NCI-H69 (cell line): ENCODE data around the gene FCHO2.

Source experiments
- DNase-seq: peaks from one replicate; lab custom pipeline; 2025; lab: John Stamatoyannopoulos, UW

The FCHO2 gene

DNA sequence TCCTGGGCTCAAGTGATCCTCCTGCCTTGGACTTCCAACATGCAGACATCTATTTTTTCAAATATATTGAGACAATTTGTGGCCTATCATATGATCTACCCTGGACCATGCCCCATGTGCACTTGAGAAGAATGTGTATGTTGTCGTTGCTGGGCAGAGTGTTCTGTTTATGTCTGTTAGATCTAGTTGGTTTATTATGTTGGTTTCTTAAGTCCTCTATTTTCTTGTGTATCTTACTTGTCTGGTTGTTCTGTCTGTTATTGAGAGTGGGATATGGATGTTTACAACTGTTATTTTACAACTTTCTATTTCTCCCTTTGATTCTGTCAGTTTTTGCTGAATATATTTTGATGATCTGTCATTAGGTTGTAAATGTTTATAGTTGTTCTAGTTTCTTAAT, 154.3 kb downstream of the FCHO2 start:
- DNase-seq, result no peak

- no peak for DNase-seq
Measured at GRCh38 chr5:73111536-73111935, 155.7 kb downstream of the FCHO2 start.

DNA sequence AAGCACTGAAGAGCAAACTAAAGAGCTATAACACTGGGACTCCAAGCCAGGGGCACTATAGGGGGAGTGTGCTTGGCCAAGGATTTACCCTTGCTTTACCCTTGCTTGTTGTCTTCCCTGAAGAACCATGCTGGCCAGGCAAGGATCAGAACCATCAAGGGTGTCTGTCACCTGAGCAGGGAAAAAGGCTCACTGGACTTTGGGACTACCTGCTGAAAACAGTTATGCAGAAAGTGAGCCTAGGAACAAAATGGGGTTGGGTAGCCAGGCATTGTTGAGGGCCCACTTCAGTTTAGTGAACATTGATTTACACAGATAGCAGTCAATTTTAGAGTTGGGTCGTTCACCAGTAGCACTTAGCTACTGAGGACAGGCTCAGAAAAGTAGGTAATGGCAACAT, 156.5 kb downstream of the FCHO2 start:
- DNase-seq, result no peak

DNA sequence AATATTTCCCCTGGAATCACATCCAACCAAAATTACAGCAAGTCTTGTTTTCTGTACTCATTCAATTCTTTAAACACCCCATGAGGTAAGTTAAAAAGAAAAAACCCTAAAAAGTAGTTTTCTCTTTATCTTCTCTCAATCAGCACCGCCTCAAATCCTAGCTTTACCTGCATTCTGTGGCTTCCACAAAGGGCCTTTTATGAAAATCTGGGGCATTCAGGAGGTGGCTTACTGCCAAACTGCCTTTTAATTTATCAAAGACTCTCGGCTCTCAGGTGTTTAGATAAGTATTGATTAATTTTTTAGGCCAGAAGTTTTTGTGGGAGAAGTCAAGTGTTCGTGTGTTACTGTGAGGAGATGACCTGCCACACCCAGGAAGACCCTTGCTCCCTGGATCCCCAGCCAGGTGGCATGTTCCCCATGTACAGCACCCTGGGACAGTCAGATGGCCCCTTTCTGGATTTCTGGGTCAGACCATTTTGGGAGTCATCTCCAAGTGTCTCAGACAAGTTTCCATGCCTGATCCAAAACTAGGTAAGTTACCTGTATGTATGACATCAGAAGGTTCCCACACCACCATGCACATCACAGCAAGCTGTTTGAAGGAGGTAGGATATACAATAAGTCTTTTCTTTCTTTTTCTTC, 158.3 kb downstream of the FCHO2 start:
- no peak for DNase-seq

DNA sequence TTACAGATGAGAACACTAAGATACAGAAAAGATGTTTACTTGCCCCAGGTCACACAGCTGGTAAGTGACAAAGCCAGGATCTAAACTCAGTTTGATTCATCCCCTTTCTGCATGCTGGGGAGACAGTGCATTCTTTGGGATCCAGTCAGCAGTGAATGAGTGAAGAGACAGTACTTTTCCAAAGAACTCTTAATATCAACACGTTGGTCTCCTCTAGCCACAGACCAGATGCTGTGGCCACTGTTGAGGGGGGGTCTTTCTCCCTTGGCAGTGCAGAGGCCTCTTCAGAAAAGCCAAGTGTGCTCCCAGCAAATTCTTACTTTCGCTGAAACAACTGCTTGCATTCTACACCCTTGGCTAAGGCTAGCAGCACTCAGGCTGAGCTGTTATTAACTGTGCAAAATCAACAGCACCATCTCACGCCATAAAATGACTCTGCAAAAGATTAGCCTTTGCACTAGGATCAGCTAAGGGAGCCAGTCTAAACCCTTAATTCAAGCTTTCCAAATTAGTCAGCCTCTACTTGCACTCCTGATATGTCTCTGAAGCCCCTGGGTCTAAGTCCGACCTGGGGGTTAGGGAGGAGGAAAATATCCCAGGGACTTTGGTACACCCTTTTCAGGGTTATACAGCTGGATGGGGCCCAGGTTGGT, 159.7 kb downstream of the FCHO2 start:
- peak; percentile 7 for DNase-seq

- no peak for DNase-seq
Measured at GRCh38 chr5:73116506-73116905, 160.7 kb downstream of the FCHO2 start.

- no peak for DNase-seq
Measured at GRCh38 chr5:73117088-73117740, 161.4 kb downstream of the FCHO2 start.

GRCh38 chr5:73118391-73118973, 162.6 kb downstream of the FCHO2 start:
- peak; percentile 64 for DNase-seq

DNA sequence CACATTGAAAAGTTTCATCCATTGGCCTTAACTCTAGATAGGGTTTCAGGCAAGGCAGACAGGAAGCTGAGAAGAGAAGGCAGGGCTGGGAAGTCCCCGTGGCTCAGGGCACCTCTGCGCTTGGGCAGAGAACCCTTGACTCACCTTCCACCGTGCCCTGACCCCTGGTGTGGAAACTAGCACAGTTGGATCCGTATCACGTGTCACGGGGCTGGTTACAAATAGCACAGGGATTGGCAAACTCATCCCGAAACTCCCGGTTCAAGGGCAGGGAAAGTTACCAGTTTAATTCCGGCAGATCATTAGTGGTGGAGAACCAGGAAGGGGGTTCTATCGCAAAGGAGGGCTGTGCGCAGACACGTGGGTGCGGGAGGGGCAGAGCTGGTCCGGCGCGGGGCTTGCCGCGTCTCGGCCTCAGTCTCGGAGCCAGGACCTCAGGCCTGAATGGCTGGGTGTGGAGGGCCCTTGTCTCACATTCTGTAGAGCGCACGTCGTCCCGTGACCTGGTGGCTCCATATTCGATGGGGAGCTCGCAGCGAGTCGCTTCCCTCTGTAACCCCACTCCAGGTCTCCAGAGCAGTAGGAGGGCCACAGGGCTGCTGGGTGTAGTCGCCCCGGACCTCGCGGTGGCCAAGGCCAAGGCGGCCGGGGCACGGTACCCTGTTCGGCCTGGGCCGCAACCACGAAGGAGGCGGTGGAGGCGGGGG, 163.8 kb downstream of the FCHO2 start:
- DNase-seq, result no peak

DNA sequence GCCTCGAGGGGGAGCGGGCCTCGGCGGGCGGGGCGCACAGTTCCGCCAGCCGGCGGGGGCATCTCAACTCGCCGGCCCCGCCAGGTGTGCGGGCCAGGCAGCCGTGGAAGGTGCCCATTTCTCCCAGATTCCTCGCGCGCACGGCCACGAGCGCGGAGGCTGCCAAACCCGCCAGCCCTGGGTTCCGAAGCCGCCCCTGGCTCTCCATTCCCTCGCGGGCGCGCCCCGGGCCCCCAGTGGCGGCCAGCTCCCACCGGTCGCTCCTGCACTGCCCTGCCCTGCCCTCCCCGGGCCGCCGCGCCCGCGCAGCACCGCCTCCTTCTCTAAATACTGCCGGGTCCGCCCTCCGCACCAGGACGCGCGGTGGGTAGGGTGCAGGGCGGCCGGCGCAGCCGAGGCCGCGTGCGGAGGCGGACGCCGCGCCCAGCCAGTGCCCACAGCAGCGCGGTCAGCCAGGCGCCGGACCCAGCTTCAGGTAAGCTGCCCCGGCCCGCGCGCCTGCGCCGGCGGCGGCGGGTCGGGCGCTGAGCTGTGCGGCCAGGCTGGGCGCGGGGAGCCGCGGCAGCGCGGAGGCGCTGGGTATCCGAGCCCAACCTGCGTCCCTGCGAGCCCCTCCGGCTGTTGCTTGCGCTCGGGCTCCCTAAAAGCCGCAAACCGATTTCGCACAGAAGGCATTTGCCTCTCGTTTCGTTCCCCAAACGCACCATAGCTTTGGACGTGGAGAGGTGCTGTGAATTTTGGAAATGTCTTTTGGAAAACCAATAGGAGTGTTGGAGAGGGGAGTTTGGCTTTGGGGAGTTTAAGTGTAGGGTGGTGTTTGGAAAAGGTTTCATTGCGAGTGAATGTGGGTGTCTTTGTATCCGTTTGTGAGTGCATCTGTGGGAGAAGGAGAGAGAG, 164.6 kb downstream of the FCHO2 start, which contains the start of gene TMEM171:
TSS of gene TMEM171 (plus strand) at position 354 of the 897 bp plus-strand sequence. CDS start 2,799 bp downstream, outside the sequence.
- DNase-seq, result peak; percentile 81

GRCh38 chr5:73121119-73121463, 165.2 kb downstream of the FCHO2 start:
- no peak for DNase-seq

- DNase-seq, result peak; percentile 62
Measured at GRCh38 chr5:73122875-73123810, 167.3 kb downstream of the FCHO2 start.

DNA sequence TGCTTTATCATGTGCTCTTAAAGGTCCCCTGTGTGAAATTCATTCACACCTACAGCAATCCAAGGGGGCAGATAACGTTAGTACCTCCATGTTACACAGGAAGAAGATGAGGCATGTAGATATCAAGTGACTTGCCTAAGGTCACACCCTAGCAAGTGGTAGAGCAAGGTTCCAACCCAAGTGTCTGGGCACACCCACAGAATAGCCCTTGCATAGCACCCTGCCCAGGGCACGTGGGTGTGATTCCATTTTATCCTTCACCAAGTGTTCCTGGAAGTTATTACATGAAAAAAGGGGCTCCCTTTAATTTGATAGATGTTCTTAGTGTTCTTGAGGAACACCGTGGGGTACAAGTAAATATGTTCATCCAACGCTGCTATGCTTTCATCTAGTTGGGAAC, 169.4 kb downstream of the FCHO2 start:
- no peak for DNase-seq

DNA sequence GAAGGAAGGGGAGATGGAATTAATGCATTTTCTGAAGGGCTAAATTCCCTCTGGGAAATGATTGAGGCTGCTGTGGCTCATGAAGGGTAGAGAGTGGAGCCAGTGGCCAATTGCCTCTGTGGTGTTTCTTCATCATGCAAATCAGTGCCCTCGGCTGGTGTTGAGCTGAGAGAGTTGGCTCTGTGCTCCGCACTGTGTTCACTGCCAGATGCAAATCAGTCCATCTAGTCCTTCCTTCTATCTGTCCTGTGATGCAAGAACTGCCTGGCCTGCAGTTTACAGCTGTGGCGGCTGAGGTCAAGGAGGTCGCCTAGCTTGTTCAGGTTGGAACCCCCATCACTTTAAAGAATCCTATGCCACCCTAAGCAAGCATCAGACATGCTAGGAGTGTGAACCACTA, 170.5 kb downstream of the FCHO2 start:
- DNase-seq, result no peak

DNA sequence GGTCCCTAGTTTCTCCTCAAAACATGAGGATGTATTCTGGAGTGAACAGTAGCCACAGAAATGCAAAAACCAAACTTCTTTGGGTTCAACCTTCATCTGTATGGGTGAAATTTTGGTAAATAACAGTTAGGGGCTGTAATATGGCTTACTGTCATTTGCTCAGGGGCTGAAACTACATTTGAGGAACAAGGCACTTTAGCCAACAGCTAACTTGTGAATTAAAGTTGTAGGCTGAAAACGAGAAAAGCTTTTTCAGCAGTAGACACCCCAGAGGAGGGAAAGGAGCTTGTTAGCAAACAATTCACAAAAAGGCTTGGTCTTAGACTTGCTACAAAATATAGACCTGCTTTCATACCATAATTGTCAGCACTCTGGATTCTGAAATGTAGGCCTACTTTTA, 171.1 kb downstream of the FCHO2 start:
- no peak for DNase-seq

GRCh38 chr5:73129143-73129542, 173.3 kb downstream of the FCHO2 start:
- DNase-seq, result no peak

DNA sequence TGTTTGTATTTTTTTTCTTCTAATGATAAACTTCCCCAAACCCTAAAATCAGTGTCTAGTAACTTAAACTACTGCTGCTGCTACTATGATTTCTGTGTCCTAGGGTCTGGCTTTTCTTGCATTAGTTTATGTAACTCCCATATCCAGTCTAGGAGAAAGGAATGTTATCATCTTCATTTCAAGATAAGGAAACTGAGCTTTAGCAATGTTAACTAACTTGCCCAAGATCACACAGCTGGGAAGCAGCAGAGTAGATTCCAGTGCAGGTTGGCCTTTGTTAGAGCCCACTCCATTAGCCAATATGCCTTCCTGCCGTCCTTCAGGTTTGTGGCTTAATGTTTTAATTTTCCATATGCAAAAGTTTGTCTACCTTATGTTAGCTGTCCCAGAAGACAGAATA, 175.0 kb downstream of the FCHO2 start:
- no peak for DNase-seq

GRCh38 chr5:73131711-73132425, 176.0 kb downstream of the FCHO2 start:
- no peak for DNase-seq

- DNase-seq, result no peak
Measured at GRCh38 chr5:73132759-73133158, 176.9 kb downstream of the FCHO2 start.

GRCh38 chr5:73135021-73135420, 179.2 kb downstream of the FCHO2 start:
- DNase-seq, result no peak
